SK-N-SH treated with all-trans-retinoic acid at 6 μM for 48 hours (cell line): ENCODE data around the gene OGDHL.

Experiments used
- ATAC-seq: fragments of 200-7000 bp; cut with Tn5 transposase; 3 replicates; pipeline ENCODE4 v1.9.1; 2020; ENCODE audit warnings: mild to moderate bottlenecking, moderate library complexity
- ARNTL ChIP-seq: fragments of 450-650 bp; formaldehyde crosslinking; IDR thresholded peaks from 2 replicates; pipeline ENCODE4 v1.5.0; 2020; ENCODE audit warnings: low read depth, mild to moderate bottlenecking, moderate library complexity, borderline replicate concordance
- BACH2 ChIP-seq: fragments of 250-450 bp; sonication (Bioruptor Pico); IDR thresholded peaks from 2 replicates; pipeline ENCODE4 v1.9.0; 2021; ENCODE audit warnings: mild to moderate bottlenecking, borderline replicate concordance
- CREB5 ChIP-seq: fragments of 250-450 bp; sonication (Bioruptor Pico); IDR thresholded peaks from 2 replicates; pipeline ENCODE4 v1.5.1; 2020; ENCODE audit warnings: low read depth, mild to moderate bottlenecking, moderate library complexity
- CSDC2 ChIP-seq: fragments of 250-450 bp; sonication (Bioruptor Pico); IDR thresholded peaks from 2 replicates; pipeline ENCODE4 v1.5.0; 2020; ENCODE audit warnings: mild to moderate bottlenecking, moderate library complexity
- ESRRG ChIP-seq: fragments of 250-450 bp; sonication (Bioruptor Pico); IDR thresholded peaks from 2 replicates; pipeline ENCODE4 v1.6.1; 2021; ENCODE audit warnings: mild to moderate bottlenecking
- GLIS3 ChIP-seq: fragments of 250-450 bp; sonication (Bioruptor Pico); IDR thresholded peaks from 2 replicates; pipeline ENCODE4 v1.5.0; 2020; ENCODE audit warnings: mild to moderate bottlenecking, moderate library complexity
- ISL1 ChIP-seq: fragments of 250-450 bp; sonication (Bioruptor Pico); IDR thresholded peaks from 2 replicates; pipeline ENCODE4 v2.1.2; 2022; ENCODE audit warnings: mild to moderate bottlenecking, moderate library complexity
- OSR1 ChIP-seq: fragments of 250-450 bp; sonication (Bioruptor Pico); IDR thresholded peaks from 2 replicates; pipeline ENCODE4 v1.8.0; 2022; ENCODE audit warnings: moderate library complexity, mild to moderate bottlenecking, inconsistent platforms
- PATZ1 ChIP-seq: fragments of 250-450 bp; sonication (Bioruptor Pico); IDR thresholded peaks from 2 replicates; pipeline ENCODE4 v1.8.0; 2020; ENCODE audit warnings: mild to moderate bottlenecking, moderate library complexity, borderline replicate concordance
- POU6F1 ChIP-seq: fragments of 250-450 bp; sonication (Bioruptor Pico); IDR thresholded peaks from 2 replicates; pipeline ENCODE4 v1.8.0; 2021; ENCODE audit warnings: low read depth, mild to moderate bottlenecking, moderate library complexity, borderline replicate concordance
- RARB ChIP-seq: fragments of 250-450 bp; sonication (Bioruptor Pico); IDR thresholded peaks from 2 replicates; pipeline ENCODE4 v1.8.0; 2021; ENCODE audit warnings: mild to moderate bottlenecking, moderate library complexity
- SNAI2 ChIP-seq: fragments of 250-450 bp; sonication (Bioruptor Pico); IDR thresholded peaks from 2 replicates; pipeline ENCODE4 v1.5.0; 2020; ENCODE audit warnings: mild to moderate bottlenecking, moderate library complexity
- TCF4 ChIP-seq: fragments of 250-450 bp; sonication (Bioruptor Pico); IDR thresholded peaks from 2 replicates; pipeline ENCODE4 v1.8.0; 2021; ENCODE audit warnings: mild to moderate bottlenecking, moderate library complexity, borderline replicate concordance
- TOX ChIP-seq: fragments of 250-450 bp; sonication (Bioruptor Pico); IDR thresholded peaks from 2 replicates; pipeline ENCODE4 v1.8.0; 2021; ENCODE audit warnings: mild to moderate bottlenecking, moderate library complexity, borderline replicate concordance
- TSHZ2 ChIP-seq: fragments of 250-450 bp; sonication (Bioruptor Pico); IDR thresholded peaks from 2 replicates; pipeline ENCODE4 v1.5.0; 2020; ENCODE audit warnings: mild to moderate bottlenecking, moderate library complexity
- ZC3H10 ChIP-seq: fragments of 250-450 bp; sonication (Bioruptor Pico); IDR thresholded peaks from 2 replicates; pipeline ENCODE4 v1.5.1; 2021; ENCODE audit warnings: mild to moderate bottlenecking, moderate library complexity
- ZFP30 ChIP-seq: fragments of 450-650 bp; formaldehyde crosslinking; IDR thresholded peaks from 2 replicates; pipeline ENCODE4 v1.5.0; 2022; ENCODE audit warnings: mild to moderate bottlenecking, moderate library complexity
- ZNF565 ChIP-seq: fragments of 450-650 bp; formaldehyde crosslinking; conservative IDR thresholded peaks from 2 replicates; pipeline ENCODE4 v1.5.0; 2020; ENCODE audit warnings: low read depth, mild to moderate bottlenecking, moderate library complexity
- ZNF70 ChIP-seq: fragments of 450-650 bp; formaldehyde crosslinking; IDR thresholded peaks from 2 replicates; pipeline ENCODE4 v1.5.0; 2020; ENCODE audit warnings: mild to moderate bottlenecking, moderate library complexity
- ZNF8 ChIP-seq: fragments of 450-650 bp; formaldehyde crosslinking; IDR thresholded peaks from 2 replicates; pipeline ENCODE4 v1.5.0; 2020; ENCODE audit warnings: mild to moderate bottlenecking, moderate library complexity

Gene OGDHL

GRCh38 chr10:49741108-49741995, 20.8 kb downstream of the OGDHL start:
- no peak for ATAC-seq

GRCh38 chr10:49740346-49741107, 21.6 kb downstream of the OGDHL start:
- 0 out of 3 replicates have a peak, but pooled peaks have one; percentile 13 for ATAC-seq
- TF ChIP-seq POU6F1 (no peak), OSR1 (CRISPR knock-in tag) (no peak), PATZ1 (CRISPR knock-in tag) (no peak), ISL1 (CRISPR knock-in tag) (no peak), ZNF70 (CRISPR knock-in tag) (no peak), ARNTL (CRISPR knock-in tag) (no peak), GLIS3 (no peak), ZFP30 (no peak), ZNF8 (CRISPR knock-in tag) (no peak), ZNF565 (no peak), CREB5 (CRISPR knock-in tag) (no peak), RARB (no peak), TSHZ2 (no peak), ESRRG (CRISPR knock-in tag) (no peak), TOX (CRISPR knock-in tag) (no peak), TCF4 (CRISPR knock-in tag) (no peak)
- TF ChIP-seq, all 23 proteins: peak for 0

More at GRCh38 chr10:49741108-49741995, 20.8 kb downstream of the OGDHL start:
- TF ChIP-seq PATZ1 (CRISPR knock-in tag), result no peak
- no peak for TF ChIP-seq CSDC2 (CRISPR knock-in tag)
- no peak for TF ChIP-seq POU6F1
- no peak for TF ChIP-seq ZC3H10 (CRISPR knock-in tag)
- no peak for TF ChIP-seq BACH2 (CRISPR knock-in tag)
- TF ChIP-seq TOX (CRISPR knock-in tag), result no peak
- TF ChIP-seq ZNF8 (CRISPR knock-in tag), result no peak
- no peak for TF ChIP-seq OSR1 (CRISPR knock-in tag)
- no peak for TF ChIP-seq ESRRG (CRISPR knock-in tag)
- no peak for TF ChIP-seq ISL1 (CRISPR knock-in tag)
- no peak for TF ChIP-seq ZNF565
- TF ChIP-seq GLIS3, result no peak
- TF ChIP-seq SNAI2 (CRISPR knock-in tag), result no peak
- no peak for TF ChIP-seq TCF4 (CRISPR knock-in tag)
